Stimulated activated naive B cell treated with anti-CD40 and anti-IgM and Interleukin-4, amounts not matched to agents 10 μg/mL and 1 μg/mL and 100 μg/mL, for 72 hours (primary cell): ENCODE measurements around the gene TMEM30B.

Experiments used
- ATAC-seq, 2 donors: fragments of 150-1000 bp; cut with Tn5 transposase; replicated peaks; 2 replicates each; pipeline ENCODE4 v1.10.0; 2021; ENCODE audit warnings: moderate library complexity in 1 of 2
- DNase-seq: peaks from one replicate; pipeline ENCODE4 v3.0.0; 2021
- H3K27ac Mint-ChIP-seq: one replicate; pipeline ENCODE4 v1.8.0; 2022; ENCODE audit warnings: mild to moderate bottlenecking, mixed read lengths
- H3K27me3 Mint-ChIP-seq, 2 donors: one replicate each; pipeline ENCODE4 v1.8.0; 2022; ENCODE audit warnings: mixed read lengths in 2 of 2
- H3K36me3 Mint-ChIP-seq, 2 donors: one replicate each; pipeline ENCODE4 v1.8.0; 2022; ENCODE audit warnings: mixed read lengths in 2 of 2, mild to moderate bottlenecking in 1 of 2
- H3K4me1 Mint-ChIP-seq, 2 donors: one replicate each; pipeline ENCODE4 v1.8.0; 2022; ENCODE audit warnings: mixed read lengths in 2 of 2, mild to moderate bottlenecking in 1 of 2
- H3K4me3 Mint-ChIP-seq, 2 donors: one replicate each; pipeline ENCODE4 v1.8.0; 2022; ENCODE audit warnings: mild to moderate bottlenecking in 2 of 2, mixed read lengths in 2 of 2, moderate library complexity in 1 of 2
- H3K9me3 Mint-ChIP-seq, 2 donors: one replicate each; pipeline ENCODE4 v1.8.0; 2022; ENCODE audit warnings: mixed read lengths in 2 of 2, mild to moderate bottlenecking in 1 of 2

The TMEM30B gene

DNA sequence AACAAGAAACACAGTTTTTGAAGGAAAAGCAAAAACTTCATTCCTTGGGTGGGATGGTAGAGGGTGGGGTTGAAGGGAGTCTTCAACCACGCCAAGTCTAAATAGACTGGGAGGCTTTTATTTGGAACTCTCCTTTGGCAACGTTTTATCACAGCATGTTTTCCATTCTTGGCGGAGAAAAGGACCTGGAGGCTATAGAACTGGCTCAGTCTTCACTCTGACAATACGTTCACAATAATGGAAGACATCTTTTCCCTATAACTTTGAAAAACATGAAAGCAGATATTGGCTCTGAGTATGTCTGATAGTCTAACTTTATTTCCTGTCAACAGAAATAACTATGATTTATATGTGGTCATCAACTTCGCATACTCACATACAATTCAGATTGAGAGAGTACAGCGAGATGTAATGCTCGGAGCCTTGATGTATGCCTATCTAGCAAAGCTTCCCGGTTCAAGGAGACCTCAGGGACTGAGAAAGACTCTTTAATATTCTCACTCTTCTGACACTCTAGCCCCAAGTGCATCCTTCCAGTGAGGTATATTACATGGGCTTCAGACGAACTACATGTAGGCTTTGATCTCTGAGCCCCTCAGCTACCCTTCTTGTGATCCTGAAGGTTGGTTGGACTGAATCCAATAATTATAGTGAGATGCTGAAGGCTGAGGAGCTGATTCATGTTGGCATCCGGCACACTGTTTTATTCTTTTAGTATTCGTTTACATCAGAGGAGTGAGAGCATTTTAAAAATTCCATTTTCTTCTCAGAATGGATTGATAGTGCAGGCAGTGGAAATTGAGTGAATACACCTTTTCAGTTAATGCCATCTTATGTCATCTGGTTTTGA, 14.0 kb downstream of the TMEM30B start:
- no peak overlapping the region for H3K4me3 Mint-ChIP-seq
- peaks cover 2 to 7% of the 10 kb centered on the region in 2 donors for H3K4me1 Mint-ChIP-seq
- DNase-seq (no peak), ATAC-seq (no peak)
- H3K27me3 Mint-ChIP-seq: peaks cover 24 to 51% of the 10 kb centered on the region in 2 donors
- no peaks in the 10 kb centered on the region for H3K9me3 Mint-ChIP-seq
- no peaks in the 10 kb centered on the region for H3K36me3 Mint-ChIP-seq
- no peak overlapping the region for H3K27ac Mint-ChIP-seq

GRCh38 chr14:61266436-61266835, 14.7 kb downstream of the TMEM30B start:
- Mint-ChIP-seq H3K4me1 (peaks cover 2 to 7% of the 10 kb centered on the region in 2 donors), H3K4me3 (no peak overlapping the region), H3K27ac (no peak overlapping the region), H3K9me3 (no peaks in the 10 kb centered on the region), H3K27me3 (peaks cover 24 to 51% of the 10 kb centered on the region in 2 donors), H3K36me3 (no peaks in the 10 kb centered on the region)
- ATAC-seq (no peak), DNase-seq (no peak)

DNA sequence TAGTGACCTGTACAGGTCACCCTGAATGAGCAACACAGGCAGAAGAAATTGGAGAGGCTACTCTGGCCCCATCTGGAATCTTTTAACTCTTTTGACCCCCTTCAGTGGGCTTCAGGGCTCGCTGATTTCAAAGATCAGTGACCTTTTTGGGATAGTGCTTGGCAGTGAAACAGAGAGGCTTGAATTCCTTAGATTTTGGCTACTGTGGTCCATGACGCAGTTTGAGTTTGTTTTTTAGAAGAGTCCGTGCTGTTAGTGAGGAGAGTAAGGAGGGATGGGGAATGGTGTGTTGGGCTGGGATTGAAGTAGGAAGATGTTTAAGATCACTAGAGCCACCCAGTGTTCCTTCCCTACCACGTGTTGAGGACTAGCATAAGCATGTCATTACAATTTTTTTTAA, 16.5 kb downstream of the TMEM30B start:
- Mint-ChIP-seq H3K27me3 (peaks cover 14 to 45% of the 10 kb centered on the region in 2 donors), H3K4me1 (peaks cover under 1 to 4% of the 10 kb centered on the region in 2 donors), H3K36me3 (no peaks in the 10 kb centered on the region), H3K4me3 (no peak overlapping the region), H3K9me3 (no peaks in the 10 kb centered on the region), H3K27ac (no peak overlapping the region)
- ATAC-seq: no peak
- DNase-seq: no peak

DNA sequence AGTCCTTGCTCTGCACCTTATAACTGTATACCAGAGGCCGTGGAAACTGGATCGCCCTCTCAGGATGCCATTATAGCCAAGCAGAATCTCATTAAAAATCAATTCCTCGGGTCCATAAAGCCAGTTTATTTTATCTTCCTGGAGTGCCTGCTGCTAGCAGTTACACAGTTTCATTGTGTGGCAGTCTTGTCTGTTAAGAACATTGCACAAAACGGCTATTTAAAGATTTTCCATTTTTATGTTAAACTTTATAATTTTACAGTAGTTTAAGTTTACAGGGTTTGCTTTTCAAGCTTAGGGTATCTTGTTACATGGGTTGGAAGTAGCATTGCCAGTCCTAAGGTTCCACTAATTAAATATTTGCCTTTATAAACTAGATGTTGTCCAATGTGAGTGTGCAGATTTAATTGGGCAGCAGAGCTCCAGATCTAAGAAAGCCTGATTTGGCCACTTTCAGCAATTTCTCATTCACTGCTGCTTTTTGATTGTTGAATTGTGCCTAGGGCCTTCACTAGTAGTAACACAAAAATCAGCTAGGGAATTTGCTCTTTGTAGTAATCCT, 17.0 kb downstream of the TMEM30B start:
- no peak for ATAC-seq
- Mint-ChIP-seq H3K27ac (no peak overlapping the region), H3K4me1 (no peaks in the 10 kb centered on the region), H3K36me3 (no peaks in the 10 kb centered on the region), H3K27me3 (peaks cover 16 to 40% of the 10 kb centered on the region in 2 donors), H3K4me3 (no peak overlapping the region), H3K9me3 (no peaks in the 10 kb centered on the region)
- DNase-seq: no peak

DNA sequence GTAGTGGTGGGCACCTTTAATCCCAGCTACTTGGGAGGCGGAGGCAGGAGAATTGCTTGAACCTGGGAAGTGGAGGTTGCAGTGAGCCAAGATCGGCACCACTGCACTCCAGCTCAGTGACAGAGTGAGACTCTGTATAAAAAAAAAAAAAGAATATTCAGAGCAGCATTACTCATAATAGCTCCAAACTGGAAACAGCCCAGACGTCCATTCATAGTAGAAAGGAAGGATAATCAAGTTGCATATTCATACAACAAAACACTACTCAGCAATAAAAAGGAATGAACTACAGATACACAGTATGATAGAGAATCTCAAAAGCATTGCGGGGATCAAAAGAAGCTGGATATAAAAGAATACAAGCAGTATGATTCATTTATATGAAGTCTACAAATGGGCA, 19.1 kb downstream of the TMEM30B start:
- ATAC-seq: no peak
- peaks cover 21 to 34% of the 10 kb centered on the region in 2 donors for H3K27me3 Mint-ChIP-seq
- H3K36me3 Mint-ChIP-seq: no peaks in the 10 kb centered on the region

DNA sequence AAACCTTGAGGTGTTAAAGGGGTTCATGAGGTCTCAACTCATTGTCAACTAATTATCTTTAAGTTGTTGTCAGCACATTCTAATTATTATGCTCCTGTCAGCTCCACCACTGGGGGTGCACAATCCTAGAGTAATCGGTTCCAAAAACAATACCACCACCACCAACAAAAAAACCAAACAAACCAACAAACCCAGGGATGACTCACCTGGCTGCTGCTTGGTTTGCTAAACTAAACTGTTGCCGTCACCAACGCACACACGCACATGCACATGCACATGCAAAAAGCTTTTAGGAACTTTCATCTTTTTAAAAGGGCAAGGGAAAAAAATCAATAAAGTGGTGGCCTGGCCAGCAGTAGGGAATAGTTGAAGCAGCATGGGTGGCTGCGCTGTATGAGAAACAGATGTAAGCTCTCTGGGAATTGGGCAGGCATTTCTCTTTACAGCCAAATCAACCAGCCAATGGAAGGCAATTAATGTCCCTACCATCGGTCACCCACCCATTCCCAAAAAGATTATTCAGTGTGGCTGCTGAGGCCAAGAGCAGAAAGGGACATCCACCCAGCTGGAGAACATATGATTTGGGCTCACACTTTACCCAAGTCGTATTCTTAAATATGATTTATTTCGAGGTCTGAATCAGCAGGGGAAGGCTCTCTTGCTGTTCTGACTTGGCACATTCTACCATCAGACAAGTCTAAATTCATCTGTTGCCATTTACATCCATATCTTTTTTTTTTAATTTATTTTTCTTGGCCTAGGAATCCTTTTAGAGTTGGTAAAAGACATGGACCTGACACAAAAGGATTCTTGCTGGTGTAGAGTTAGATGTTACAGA, 20.0 kb downstream of the TMEM30B start:
- DNase-seq (no peak), ATAC-seq (no peak)
- Mint-ChIP-seq H3K4me3 (no peak overlapping the region), H3K27ac (no peak overlapping the region), H3K36me3 (no peaks in the 10 kb centered on the region), H3K9me3 (no peaks in the 10 kb centered on the region), H3K27me3 (peaks cover 21 to 35% of the 10 kb centered on the region in 2 donors), H3K4me1 (no peaks in the 10 kb centered on the region)

More for the DNA sequence above, 19.1 kb downstream of the TMEM30B start:
- no peaks in the 10 kb centered on the region for H3K9me3 Mint-ChIP-seq
- H3K27ac Mint-ChIP-seq: no peak overlapping the region
- H3K4me1 Mint-ChIP-seq: no peaks in the 10 kb centered on the region
- no peak for DNase-seq
- no peak overlapping the region for H3K4me3 Mint-ChIP-seq

DNA sequence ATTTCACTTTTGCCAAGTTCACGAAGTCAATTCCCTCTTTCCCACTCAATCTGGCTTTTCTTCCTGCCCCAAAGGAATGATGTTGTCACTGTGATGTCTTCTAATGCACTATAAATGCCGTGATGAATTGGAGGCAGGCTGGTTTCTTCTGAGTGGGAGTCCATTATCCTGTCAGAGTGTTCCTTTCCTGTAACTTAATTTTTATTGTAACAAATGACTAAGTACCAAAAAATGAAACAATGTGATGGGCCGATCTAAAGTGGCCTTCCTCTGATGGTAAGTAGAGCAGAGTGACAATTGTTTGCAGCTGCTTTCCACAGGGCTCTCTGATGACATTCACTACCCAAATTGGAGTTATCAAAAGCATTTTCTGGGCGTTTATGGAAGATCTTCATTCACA, 22.2 kb downstream of the TMEM30B start:
- Mint-ChIP-seq H3K4me3 (no peak overlapping the region), H3K36me3 (no peaks in the 10 kb centered on the region), H3K27ac (no peak overlapping the region), H3K27me3 (peaks cover 11 to 29% of the 10 kb centered on the region in 2 donors), H3K4me1 (no peaks in the 10 kb centered on the region), H3K9me3 (no peaks in the 10 kb centered on the region)
- ATAC-seq (no peak), DNase-seq (no peak)

DNA sequence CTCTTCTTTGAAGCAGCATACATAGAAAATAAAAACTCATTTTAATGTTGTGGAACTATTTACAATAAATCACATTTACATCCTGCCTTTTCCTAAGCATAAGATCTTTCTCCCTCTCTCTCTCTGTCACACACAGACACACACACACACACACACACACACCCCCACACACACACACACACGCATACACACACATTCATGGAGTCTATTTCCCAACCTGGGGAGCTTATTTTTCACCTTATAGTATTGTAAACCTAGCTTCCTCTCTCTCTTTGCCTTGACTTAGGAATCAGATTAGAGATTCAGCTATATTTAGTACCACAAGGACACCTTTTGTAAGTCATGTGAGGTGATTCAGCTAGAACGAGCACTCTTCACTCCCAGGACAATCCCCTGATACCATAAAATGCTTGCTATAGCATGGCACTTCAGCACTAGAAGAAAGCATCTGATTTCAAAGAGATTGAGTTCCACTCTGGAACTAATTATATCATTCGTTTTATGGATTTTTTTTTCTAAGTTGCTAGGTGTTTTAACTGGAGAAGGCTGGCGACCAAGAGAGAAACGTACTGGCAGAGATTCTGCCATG, 23.6 kb downstream of the TMEM30B start:
- DNase-seq (no peak), ATAC-seq (no peak)
- Mint-ChIP-seq H3K4me3 (no peak overlapping the region), H3K36me3 (no peaks in the 10 kb centered on the region), H3K9me3 (no peaks in the 10 kb centered on the region), H3K27ac (no peak overlapping the region), H3K4me1 (peaks cover 0 to 3% of the 10 kb centered on the region in 2 donors), H3K27me3 (peaks cover 11 to 22% of the 10 kb centered on the region in 2 donors)

DNA sequence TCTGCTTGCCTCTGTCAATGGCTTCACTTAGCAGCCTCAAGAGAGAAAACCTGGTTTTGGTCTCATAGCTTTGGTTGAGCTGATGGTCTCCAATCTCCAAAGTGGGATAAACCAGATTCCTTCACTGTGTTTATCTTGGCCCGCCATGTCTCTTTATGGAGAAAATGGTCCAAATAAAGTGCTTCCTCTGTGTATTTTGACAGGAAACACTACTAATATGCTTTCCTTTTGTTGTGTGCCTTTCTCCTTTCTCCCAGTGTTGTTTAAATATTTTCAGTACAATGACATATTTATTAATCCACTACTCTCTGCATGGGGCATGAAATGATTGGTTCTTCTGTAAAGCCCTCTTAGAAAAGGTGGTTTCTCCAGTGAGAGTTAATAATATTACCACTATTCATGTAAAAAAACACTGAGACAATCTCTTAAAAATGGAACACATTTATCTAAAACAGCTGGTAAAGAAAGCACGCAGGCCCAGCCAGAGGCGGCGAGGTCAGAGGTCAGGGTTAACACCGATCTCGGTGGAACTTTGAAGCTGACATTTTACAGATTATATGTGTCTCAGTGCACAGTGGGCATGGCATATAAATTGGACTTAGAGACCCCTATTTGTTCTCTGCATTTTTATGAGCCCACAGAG, 24.2 kb downstream of the TMEM30B start:
- Mint-ChIP-seq H3K27ac (no peak overlapping the region), H3K27me3 (peaks cover 11 to 15% of the 10 kb centered on the region in 2 donors), H3K4me1 (peaks cover 0 to 3% of the 10 kb centered on the region in 2 donors), H3K36me3 (no peaks in the 10 kb centered on the region), H3K4me3 (no peak overlapping the region), H3K9me3 (no peaks in the 10 kb centered on the region)
- no peak for ATAC-seq
- DNase-seq: no peak

- ATAC-seq: no peak
- Mint-ChIP-seq H3K4me1 (peaks cover 0 to 3% of the 10 kb centered on the region in 2 donors), H3K27ac (no peak overlapping the region), H3K4me3 (no peak overlapping the region), H3K36me3 (no peaks in the 10 kb centered on the region), H3K9me3 (no peaks in the 10 kb centered on the region), H3K27me3 (peaks cover 11% of the 10 kb centered on the region in 2 donors)
- DNase-seq: no peak
These were observed 25.2 kb downstream of the TMEM30B start for GRCh38 chr14:61255968-61256367.

DNA sequence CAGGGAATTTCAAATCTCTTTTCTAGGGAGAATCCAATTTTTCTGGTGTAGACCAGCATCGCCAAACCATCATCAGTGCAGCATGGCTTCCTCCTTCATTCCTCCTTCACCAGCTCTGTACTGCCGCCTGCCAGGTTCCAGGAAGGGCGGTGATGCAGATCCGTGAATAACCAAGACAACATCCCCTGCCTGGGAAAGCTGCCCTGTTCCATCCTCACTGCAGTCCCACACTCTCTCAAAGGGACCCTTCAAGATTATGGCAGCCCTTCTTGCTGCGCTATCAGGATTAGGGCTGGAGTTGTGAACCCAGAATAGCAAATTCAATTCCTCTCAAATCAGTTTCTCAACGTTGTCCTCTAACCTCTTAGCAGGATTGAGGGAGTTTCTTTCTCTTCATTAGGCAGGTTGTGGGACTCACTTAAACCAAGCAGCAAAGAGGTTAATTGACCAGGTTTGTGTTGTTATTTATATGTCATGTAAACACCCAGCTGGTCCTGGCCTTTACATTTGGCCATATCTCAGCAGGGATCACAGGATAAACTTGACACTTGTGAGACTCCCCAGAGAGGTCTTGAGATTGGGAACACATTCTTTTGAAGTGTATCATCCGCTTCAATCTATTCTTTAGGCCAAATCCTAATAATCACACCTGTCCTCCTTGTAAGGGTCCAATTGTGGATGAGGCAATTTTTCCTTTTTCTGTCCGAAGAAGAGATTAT, 26.2 kb downstream of the TMEM30B start:
- H3K4me3 Mint-ChIP-seq: no peak overlapping the region
- DNase-seq: no peak
- H3K27me3 Mint-ChIP-seq: peaks cover 11 to 14% of the 10 kb centered on the region in 2 donors

DNA sequence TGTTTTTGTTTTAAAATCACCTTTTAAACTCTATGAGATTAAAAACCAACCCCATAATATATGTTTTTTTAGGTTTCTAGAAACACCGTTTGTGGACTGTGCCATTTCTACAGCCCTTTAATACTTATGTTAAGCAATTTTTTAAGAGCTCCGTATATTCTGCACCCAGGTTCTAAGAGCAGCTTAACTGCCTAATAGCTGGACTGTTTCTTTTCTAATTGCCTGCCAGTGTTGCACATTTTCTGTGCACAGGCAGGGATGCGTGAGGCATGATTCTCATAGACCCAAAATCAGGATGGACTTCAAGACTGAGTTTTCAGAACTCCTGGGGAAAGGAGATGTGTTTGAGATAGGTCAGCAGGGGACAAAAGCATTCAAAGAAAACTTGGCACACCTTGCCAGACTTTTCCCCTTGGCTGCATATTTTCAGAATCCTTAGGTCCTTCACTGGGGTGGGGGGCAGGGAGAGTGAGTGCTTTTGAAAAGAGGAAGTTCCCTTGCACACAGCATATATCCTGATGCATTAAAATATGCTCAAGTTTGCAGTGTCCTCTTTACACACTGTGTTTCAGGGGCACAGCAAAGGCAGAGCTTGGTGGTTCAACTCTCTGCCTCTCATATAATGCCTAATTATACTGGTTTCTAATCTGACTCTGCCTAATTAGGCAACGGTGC, 27.9 kb downstream of the TMEM30B start:
- peaks cover 0 to 3% of the 10 kb centered on the region in 2 donors for H3K4me1 Mint-ChIP-seq
- no peaks in the 10 kb centered on the region for H3K9me3 Mint-ChIP-seq
- no peak overlapping the region for H3K27ac Mint-ChIP-seq
- H3K27me3 Mint-ChIP-seq: peaks cover 0 to 14% of the 10 kb centered on the region in 2 donors
- peak; percentile 59 to 66 for ATAC-seq
- no peak for DNase-seq
- no peak overlapping the region for H3K4me3 Mint-ChIP-seq
- no peaks in the 10 kb centered on the region for H3K36me3 Mint-ChIP-seq

More for the DNA sequence above, 26.2 kb downstream of the TMEM30B start:
- Mint-ChIP-seq H3K9me3 (no peaks in the 10 kb centered on the region), H3K36me3 (no peaks in the 10 kb centered on the region), H3K27ac (no peak overlapping the region), H3K4me1 (peaks cover 0 to 3% of the 10 kb centered on the region in 2 donors)
- ATAC-seq: no peak
